ENCODE measurements around the gene SERPINA3.

- TF ChIP-seq CTCF (IDR thresholded peaks at IDR 0.05; ENCODE audit: low read depth, low read length, poor library complexity, severe bottlenecking) (no peak), EZH2phosphoT487 (IDR thresholded peaks at IDR 0.05; ENCODE audit: borderline replicate concordance, low read length) (no peak)
Measured at GRCh38 chr14:94562941-94563883, 49.0 kb upstream of the SERPINA3 start.

All from DOHH2 (cell line).